Measurements from ENCODE around the gene JTB.

JTB gene

GRCh38 chr1:153929426-153929825 is 48.0 kb downstream of the JTB start:
- H3K27ac ChIP-seq (ENCODE audit: low read length), result no peak overlapping the region
- H3K27me3 ChIP-seq (ENCODE audit: low read depth, low read length), result no peaks in the 10 kb centered on the region
- no peak overlapping the region for H3K4me3 ChIP-seq (ENCODE audit: low read length)
- H3K36me3 ChIP-seq (replicated peaks; ENCODE audit: low read depth, low read length), result peaks cover 44% of the 10 kb centered on the region
- H3K9ac ChIP-seq (ENCODE audit: low read length), result no peak overlapping the region
- peaks cover under 1% of the 10 kb centered on the region; the same call in 1 of the 2 replicates for H3K4me1 ChIP-seq (ENCODE audit: low read length)
- no peaks in the 10 kb centered on the region for H3K9me3 ChIP-seq (ENCODE audit: insufficient read depth, low read length)
- TF ChIP-seq EZH2phosphoT487 (IDR thresholded peaks at IDR 0.05; ENCODE audit: low read depth) (no peak), CTCF (IDR thresholded peaks at IDR 0.05; ENCODE audit: low read depth, low read length) (no peak)
- peaks cover 3% of the 10 kb centered on the region for H3K79me2 ChIP-seq (ENCODE audit: low read length)
- no peaks in the 10 kb centered on the region; the same call in 1 of the 2 replicates for H4K20me1 ChIP-seq (ENCODE audit: insufficient read depth, low read length)
- H2AFZ ChIP-seq (ENCODE audit: low read depth, low read length), result no peak overlapping the region
- no peak overlapping the region for H3K4me2 ChIP-seq (ENCODE audit: low read length)

GRCh38 chr1:153928791-153929341 is 48.6 kb downstream of the JTB start:
- no peak overlapping the region for H3K4me2 ChIP-seq (ENCODE audit: low read length)
- H3K79me2 ChIP-seq (ENCODE audit: low read length), result peaks cover 9% of the 10 kb centered on the region
- no peak overlapping the region for H2AFZ ChIP-seq (ENCODE audit: low read depth, low read length)
- TF ChIP-seq EZH2phosphoT487 (IDR thresholded peaks at IDR 0.05; ENCODE audit: low read depth) (no peak), CTCF (IDR thresholded peaks at IDR 0.05; ENCODE audit: low read depth, low read length) (no peak)
- H3K27me3 ChIP-seq (ENCODE audit: low read depth, low read length), result no peaks in the 10 kb centered on the region
- peaks cover 40% of the 10 kb centered on the region for H3K36me3 ChIP-seq (replicated peaks; ENCODE audit: low read depth, low read length)
- peaks cover 6% of the 10 kb centered on the region for H3K4me1 ChIP-seq (ENCODE audit: low read length)
- no peaks in the 10 kb centered on the region; the same call in 1 of the 2 replicates for H4K20me1 ChIP-seq (ENCODE audit: insufficient read depth, low read length)
- H3K9ac ChIP-seq (ENCODE audit: low read length), result no peak overlapping the region
- no peak overlapping the region for H3K4me3 ChIP-seq (ENCODE audit: low read length)
- H3K27ac ChIP-seq (ENCODE audit: low read length), result no peak overlapping the region
- H3K9me3 ChIP-seq (ENCODE audit: insufficient read depth, low read length), result no peaks in the 10 kb centered on the region

- Histone ChIP-seq H3K79me2 (ENCODE audit: low read length) (peaks cover 15% of the 10 kb centered on the region), H2AFZ (ENCODE audit: low read depth, low read length) (no peak overlapping the region), H3K4me1 (ENCODE audit: low read length) (peaks cover 6% of the 10 kb centered on the region), H3K4me3 (ENCODE audit: low read length) (no peak overlapping the region), H3K36me3 (replicated peaks; ENCODE audit: low read depth, low read length) (peaks cover 35% of the 10 kb centered on the region), H3K4me2 (ENCODE audit: low read length) (no peak overlapping the region), H3K9ac (ENCODE audit: low read length) (no peak overlapping the region), H3K27me3 (ENCODE audit: low read depth, low read length) (no peaks in the 10 kb centered on the region), H3K27ac (ENCODE audit: low read length) (no peak overlapping the region), H4K20me1 (ENCODE audit: insufficient read depth, low read length) (no peaks in the 10 kb centered on the region; the same call in 1 of the 2 replicates), H3K9me3 (ENCODE audit: insufficient read depth, low read length) (no peaks in the 10 kb centered on the region)
- no peak for TF ChIP-seq EZH2phosphoT487 (IDR thresholded peaks at IDR 0.05; ENCODE audit: low read depth)
- no peak for TF ChIP-seq CTCF (IDR thresholded peaks at IDR 0.05; ENCODE audit: low read depth, low read length)
Observed at GRCh38 chr1:153928245-153928644, 49.2 kb downstream of the JTB start.

GRCh38 chr1:153926405-153926804 is 51.1 kb downstream of the JTB start:
- Histone ChIP-seq H3K4me3 (ENCODE audit: low read length) (no peak overlapping the region), H2AFZ (ENCODE audit: low read depth, low read length) (no peak overlapping the region), H3K4me2 (ENCODE audit: low read length) (no peak overlapping the region), H4K20me1 (ENCODE audit: insufficient read depth, low read length) (peaks cover 5% of the 10 kb centered on the region), H3K27ac (ENCODE audit: low read length) (no peak overlapping the region), H3K4me1 (ENCODE audit: low read length) (peaks cover 7% of the 10 kb centered on the region), H3K36me3 (replicated peaks; ENCODE audit: low read depth, low read length) (peaks cover 21% of the 10 kb centered on the region), H3K27me3 (ENCODE audit: low read depth, low read length) (no peaks in the 10 kb centered on the region), H3K9me3 (ENCODE audit: insufficient read depth, low read length) (no peaks in the 10 kb centered on the region), H3K9ac (ENCODE audit: low read length) (no peak overlapping the region), H3K79me2 (ENCODE audit: low read length) (peaks cover 24% of the 10 kb centered on the region)
- TF ChIP-seq EZH2phosphoT487 (IDR thresholded peaks at IDR 0.05; ENCODE audit: low read depth), result no peak
- no peak for TF ChIP-seq CTCF (IDR thresholded peaks at IDR 0.05; ENCODE audit: low read depth, low read length)
